Measurements from ENCODE around the gene INSRR. TPM values are rescaled to one million over a fixed set of nuclear protein-coding genes. Genes with fewer than 3 reads are reported as not detected.

The INSRR gene
- total RNA-seq, 1 donor from 2014 or later, result not detected

DNA sequence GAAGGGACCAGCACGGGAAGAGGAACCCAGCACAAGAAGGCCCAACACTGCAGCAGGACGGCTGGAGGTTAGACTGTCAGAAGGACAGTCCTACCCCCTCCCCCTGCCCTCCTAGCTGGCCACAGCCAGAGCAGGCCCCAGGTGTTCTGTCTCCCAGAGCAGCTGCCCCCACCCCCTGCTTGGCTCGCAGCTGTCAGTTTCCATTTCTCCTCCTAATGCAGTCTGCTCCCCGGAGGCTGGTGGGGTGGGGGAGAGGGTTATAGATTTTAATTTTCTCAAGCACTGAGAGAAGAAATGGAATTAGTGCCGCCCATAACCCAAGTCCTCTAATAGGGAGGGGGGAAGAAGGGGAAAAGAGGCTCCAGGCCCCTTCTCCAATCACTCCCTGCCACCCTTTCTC lies 21.6 kb upstream of the INSRR start:
- Mint-ChIP-seq H3K9me3 (ENCODE audit: low read depth) (no peaks in the 10 kb centered on the region), H3K27ac (ENCODE audit: unreplicated experiment) (no peak overlapping the region), H3K4me3 (ENCODE audit: unreplicated experiment) (no peak overlapping the region), H3K27me3 (ENCODE audit: low read depth) (peaks cover 54% of the 10 kb centered on the region), H3K4me1 (ENCODE audit: low read depth) (no peaks in the 10 kb centered on the region), H3K36me3 (ENCODE audit: low read depth) (no peaks in the 10 kb centered on the region)
- no peak for DNase-seq (ENCODE audit: low spot score)
- TF ChIP-seq, protein P1, sequence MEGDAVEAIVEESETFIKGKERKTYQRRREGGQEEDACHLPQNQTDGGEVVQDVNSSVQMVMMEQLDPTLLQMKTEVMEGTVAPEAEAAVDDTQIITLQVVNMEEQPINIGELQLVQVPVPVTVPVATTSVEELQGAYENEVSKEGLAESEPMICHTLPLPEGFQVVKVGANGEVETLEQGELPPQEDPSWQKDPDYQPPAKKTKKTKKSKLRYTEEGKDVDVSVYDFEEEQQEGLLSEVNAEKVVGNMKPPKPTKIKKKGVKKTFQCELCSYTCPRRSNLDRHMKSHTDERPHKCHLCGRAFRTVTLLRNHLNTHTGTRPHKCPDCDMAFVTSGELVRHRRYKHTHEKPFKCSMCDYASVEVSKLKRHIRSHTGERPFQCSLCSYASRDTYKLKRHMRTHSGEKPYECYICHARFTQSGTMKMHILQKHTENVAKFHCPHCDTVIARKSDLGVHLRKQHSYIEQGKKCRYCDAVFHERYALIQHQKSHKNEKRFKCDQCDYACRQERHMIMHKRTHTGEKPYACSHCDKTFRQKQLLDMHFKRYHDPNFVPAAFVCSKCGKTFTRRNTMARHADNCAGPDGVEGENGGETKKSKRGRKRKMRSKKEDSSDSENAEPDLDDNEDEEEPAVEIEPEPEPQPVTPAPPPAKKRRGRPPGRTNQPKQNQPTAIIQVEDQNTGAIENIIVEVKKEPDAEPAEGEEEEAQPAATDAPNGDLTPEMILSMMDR (IDR thresholded peaks at IDR 0.05), result no peak

DNA sequence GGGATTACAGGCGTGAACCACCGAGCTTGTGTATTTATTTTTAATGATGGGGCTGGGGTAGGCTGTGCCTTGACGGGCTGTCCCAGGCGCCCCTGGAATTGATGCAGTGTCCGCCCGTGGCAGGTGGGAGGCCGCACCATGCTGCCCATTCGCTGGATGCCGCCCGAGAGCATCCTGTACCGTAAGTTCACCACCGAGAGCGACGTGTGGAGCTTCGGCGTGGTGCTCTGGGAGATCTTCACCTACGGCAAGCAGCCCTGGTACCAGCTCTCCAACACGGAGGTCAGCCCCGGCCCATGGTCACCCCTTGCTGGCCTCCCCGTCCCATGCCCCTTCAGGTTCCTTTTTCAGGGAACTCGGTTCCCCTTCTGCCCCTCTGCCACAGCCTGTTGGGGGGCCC lies 21.0 kb upstream of the INSRR start:
- Mint-ChIP-seq H3K27ac (ENCODE audit: unreplicated experiment) (no peak overlapping the region), H3K36me3 (ENCODE audit: low read depth) (no peaks in the 10 kb centered on the region), H3K4me1 (ENCODE audit: low read depth) (no peaks in the 10 kb centered on the region), H3K27me3 (ENCODE audit: low read depth) (peaks cover 54% of the 10 kb centered on the region), H3K4me3 (ENCODE audit: unreplicated experiment) (no peak overlapping the region), H3K9me3 (ENCODE audit: low read depth) (no peaks in the 10 kb centered on the region)
- DNase-seq (ENCODE audit: low spot score), result no peak
- TF ChIP-seq, protein P1 (IDR thresholded peaks at IDR 0.05), result no peak

DNA sequence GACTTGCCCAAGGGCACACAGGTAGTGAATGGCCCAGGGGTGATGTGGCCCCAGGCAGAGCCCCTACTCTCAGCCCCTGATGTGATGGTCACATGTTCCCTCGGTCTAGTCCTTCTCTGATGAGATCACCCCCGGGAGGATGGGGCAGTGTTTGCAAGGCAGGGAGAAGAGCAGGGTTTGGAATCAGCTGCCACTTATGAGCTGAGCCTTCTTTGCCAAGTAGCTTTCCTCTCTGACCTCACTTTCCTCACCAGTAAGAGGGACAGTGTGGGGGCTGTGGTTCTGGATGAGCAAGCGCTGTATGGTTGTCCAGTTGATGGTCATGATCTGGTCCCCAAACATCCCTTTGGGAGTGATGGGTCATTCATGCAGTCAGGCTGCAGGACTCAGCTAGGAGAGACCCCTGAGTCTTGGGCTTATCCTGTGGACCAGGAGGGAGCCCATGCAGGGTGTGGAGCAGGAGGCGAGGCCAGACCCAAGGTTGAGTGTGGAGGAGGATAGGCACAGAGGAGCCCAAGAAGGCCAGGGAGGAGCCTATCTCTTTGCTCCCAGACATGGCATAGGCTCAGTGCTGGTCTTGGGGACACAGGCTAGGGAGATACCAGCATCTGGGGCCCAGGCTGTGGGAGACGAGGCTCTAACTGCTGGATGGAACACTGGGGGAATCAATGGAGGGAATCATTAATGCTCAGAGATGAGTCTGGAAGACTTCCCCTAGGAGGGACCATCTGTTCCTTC lies 18.7 kb upstream of the INSRR start:
- Mint-ChIP-seq H3K36me3 (ENCODE audit: low read depth) (no peaks in the 10 kb centered on the region), H3K27ac (ENCODE audit: unreplicated experiment) (no peak overlapping the region), H3K27me3 (ENCODE audit: low read depth) (peaks cover 39% of the 10 kb centered on the region), H3K4me3 (ENCODE audit: unreplicated experiment) (no peak overlapping the region), H3K9me3 (ENCODE audit: low read depth) (no peaks in the 10 kb centered on the region), H3K4me1 (ENCODE audit: low read depth) (no peaks in the 10 kb centered on the region)
- no peak for DNase-seq (ENCODE audit: low spot score)
- TF ChIP-seq, protein P1 (IDR thresholded peaks at IDR 0.05), result no peak

DNA sequence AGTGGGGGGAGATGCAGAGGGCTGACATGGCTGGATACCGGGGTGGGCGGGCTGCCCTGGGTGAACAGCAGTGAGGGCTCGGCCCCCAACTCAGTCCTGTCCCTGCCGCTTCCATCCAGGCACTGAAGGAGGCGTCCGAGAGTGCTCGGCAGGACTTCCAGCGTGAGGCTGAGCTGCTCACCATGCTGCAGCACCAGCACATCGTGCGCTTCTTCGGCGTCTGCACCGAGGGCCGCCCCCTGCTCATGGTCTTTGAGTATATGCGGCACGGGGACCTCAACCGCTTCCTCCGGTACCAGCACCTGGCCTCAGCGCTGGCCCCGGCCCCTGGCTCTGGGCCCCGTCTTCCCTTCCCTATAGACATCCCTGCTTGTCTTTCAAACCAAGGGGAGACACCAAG lies 17.4 kb upstream of the INSRR start:
- peaks cover 29% of the 10 kb centered on the region for H3K27me3 Mint-ChIP-seq (ENCODE audit: low read depth)
- H3K9me3 Mint-ChIP-seq (ENCODE audit: low read depth), result no peaks in the 10 kb centered on the region
- H3K36me3 Mint-ChIP-seq (ENCODE audit: low read depth), result no peaks in the 10 kb centered on the region
- H3K4me3 Mint-ChIP-seq (ENCODE audit: unreplicated experiment), result no peak overlapping the region
- TF ChIP-seq, protein P1 (IDR thresholded peaks at IDR 0.05), result peak; percentile 18
- H3K27ac Mint-ChIP-seq (ENCODE audit: unreplicated experiment), result no peak overlapping the region
- no peaks in the 10 kb centered on the region for H3K4me1 Mint-ChIP-seq (ENCODE audit: low read depth)
- DNase-seq (ENCODE audit: low spot score), result no peak

DNA sequence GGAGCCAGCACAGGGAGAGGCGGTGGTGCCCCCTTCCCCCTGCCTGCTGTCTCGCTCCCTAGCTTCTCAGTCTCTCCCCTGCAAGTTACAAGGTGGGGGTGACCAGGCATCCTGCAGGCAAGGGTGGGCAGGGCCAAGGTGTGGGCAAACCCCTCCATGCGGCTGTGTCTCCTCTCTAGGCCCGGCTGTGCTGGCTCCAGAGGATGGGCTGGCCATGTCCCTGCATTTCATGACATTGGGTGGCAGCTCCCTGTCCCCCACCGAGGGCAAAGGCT lies 16.4 kb upstream of the INSRR start:
- no peak for DNase-seq (ENCODE audit: low spot score)
- TF ChIP-seq, protein P1 (IDR thresholded peaks at IDR 0.05), result no peak
- Mint-ChIP-seq H3K27me3 (ENCODE audit: low read depth) (peaks cover 26% of the 10 kb centered on the region), H3K4me1 (ENCODE audit: low read depth) (peaks cover 8% of the 10 kb centered on the region), H3K36me3 (ENCODE audit: low read depth) (no peaks in the 10 kb centered on the region), H3K27ac (ENCODE audit: unreplicated experiment) (no peak overlapping the region), H3K4me3 (ENCODE audit: unreplicated experiment) (no peak overlapping the region), H3K9me3 (ENCODE audit: low read depth) (no peaks in the 10 kb centered on the region)

Data from chondrocyte (in vitro differentiated cells).